ENCODE measurements around the gene TUBB4B. TPM values are rescaled to one million over a fixed set of nuclear protein-coding genes. Genes with fewer than 3 reads are reported as not detected.

Gene TUBB4B
- polyA plus RNA-seq, 1 of the 3 experiments (the other 2 are of a cell fraction): 508 TPM

GRCh38 chr9:137223078-137223970 lies 17.8 kb upstream of the TUBB4B start:
- DNase-seq: peak; percentile 99
- 2% methylated on average over 20 of the region's 63 CpGs for WGBS (ENCODE audit: low lambda C conversion rate)
- Histone ChIP-seq H3K4me3 (ENCODE audit: low read depth in 2 of 2, low read length in 1 of 2) (peak overlapping the region; percentile 69 to 92), H3K9me3 (no peaks in the 10 kb centered on the region), H3F3A (replicated peaks; ENCODE audit: insufficient read depth) (peaks cover 16% of the 10 kb centered on the region), H3K9ac (peak overlapping the region; percentile 82), H3K36me3 (replicated peaks in 1 of 2; ENCODE audit: control insufficient read depth in 1 of 2, insufficient read depth in 2 of 2, low read length in 1 of 2) (no peaks in the 10 kb centered on the region), H3K27me3 (ENCODE audit: insufficient read depth) (no peaks in the 10 kb centered on the region), H3K4me2 (peak overlapping the region; percentile 99), H4K20me1 (ENCODE audit: insufficient read depth) (no peaks in the 10 kb centered on the region), H3K4me1 (ENCODE audit: control insufficient read depth in 1 of 2, insufficient read depth in 2 of 2, low read depth in 1 of 2, low read length in 1 of 2) (peaks cover 5 to 41% of the 10 kb centered on the region in 2 experiments; a peak in 1 of 4 replicates), H3K79me2 (ENCODE audit: insufficient read depth) (no peaks in the 10 kb centered on the region), H2AFZ (ENCODE audit: low read depth) (peak overlapping the region; percentile 91), H3K27ac (ENCODE audit: low read depth in 2 of 2, low read length in 1 of 2) (peak overlapping the region; percentile 75 to 86), H3K9me2 (no peaks in the 10 kb centered on the region)
- ChIA-PET POLR2A (interaction anchor here (0.8 to 3.4 kb wide), 9 partner anchors 17 to 136 kb away, joined by 3 to 18 read pairs (median 4); partner anchors contain the start of genes ANAPC2, MAN1B1, NDOR1 and SSNA1), CTCF (interaction anchor here (0.6 to 7.7 kb wide), 10 partner anchors 14 to 177 kb away, joined by 3 to 95 read pairs (median 5); partner anchors contain the start of genes ANAPC2, NELFB, NPDC1 and SSNA1)
- TF ChIP-seq FOSL2 (IDR thresholded peaks at IDR 0.05; ENCODE audit: borderline replicate concordance, low read depth) (no peak), MAX (IDR thresholded peaks at IDR 0.05; ENCODE audit: low read depth) (peak; percentile 54; the same call in 1 of the 2 replicates), EP300 (IDR thresholded peaks at IDR 0.05; ENCODE audit: borderline replicate concordance in 1 of 2, low read depth in 1 of 2, low read length in 1 of 2) (no peak), FOXM1 (IDR thresholded peaks at IDR 0.05; ENCODE audit: low read depth) (no peak), USF2 (IDR thresholded peaks at IDR 0.05; ENCODE audit: borderline replicate concordance, low read depth, low read length) (no peak), FOXJ3 (CRISPR knock-in tag; IDR thresholded peaks at IDR 0.05) (no peak), SIN3A (IDR thresholded peaks at IDR 0.05; ENCODE audit: borderline replicate concordance, low read depth, low read length) (0 out of 2 replicates have a peak, but pooled peaks have one; percentile 34), ELF1 (IDR thresholded peaks at IDR 0.05) (peak; percentile 73), CHD2 (IDR thresholded peaks at IDR 0.05; ENCODE audit: low read length, partially characterized antibody) (peak; percentile 79), JUND (IDR thresholded peaks at IDR 0.05) (peak; percentile 35; the same call in 1 of the 2 replicates), GATA2 (CRISPR knock-in tag; IDR thresholded peaks at IDR 0.05) (no peak), NRF1 (IDR thresholded peaks at IDR 0.05; ENCODE audit: low read depth, low read length) (peak; percentile 81), ZBTB33 (IDR thresholded peaks at IDR 0.05; ENCODE audit: borderline replicate concordance, low read depth) (no peak), PBX3 (IDR thresholded peaks at IDR 0.05) (peak; percentile 62), YY1 (IDR thresholded peaks at IDR 0.05; ENCODE audit: low read depth) (peak; percentile 47; the same call in 1 of the 2 replicates), REST (IDR thresholded peaks at IDR 0.05; ENCODE audit: low read depth, low read length) (no peak), NFIC (IDR thresholded peaks at IDR 0.05; ENCODE audit: borderline replicate concordance) (no peak), MXI1 (IDR thresholded peaks at IDR 0.05; ENCODE audit: low read depth, low read length) (no peak; the same call in 1 of the 2 replicates), POLR2AphosphoS5 (IDR thresholded peaks at IDR 0.05; ENCODE audit: low read depth, low read length) (peak; percentile 65), TEAD4 (IDR thresholded peaks at IDR 0.05; ENCODE audit: borderline replicate concordance, insufficient read depth) (no peak), MEF2A (IDR thresholded peaks at IDR 0.05; ENCODE audit: borderline replicate concordance, low read depth) (no peak), TAF1 (IDR thresholded peaks at IDR 0.05; ENCODE audit: borderline replicate concordance, low read depth, low read length) (peak; percentile 62; the same call in 1 of the 2 replicates)

All from SK-N-SH (cell line).